Breast epithelium (tissue), 4 donors: ENCODE data around the gene KIF18A. TPM values are rescaled to one million over a fixed set of nuclear protein-coding genes. Genes with fewer than 3 reads are reported as not detected.
"Not testable (repeated sequence)": the region's sequence is repeated elsewhere in the genome, so short reads cannot be mapped to it uniquely, and the experiment has no call there.

Experiments used
- DNase-seq, 2 donors: peaks; one replicate each; pipeline ENCODE4 v3.0.0-alpha.2; 2019; ENCODE audit warnings: low spot score in 2 of 2
- H3K27ac ChIP-seq, 2 donors: fragments of 200-600 bp; sonication (generic) in 1 of 2; one replicate each; pipeline ENCODE4 v1.5.1; 2016 to 2019; ENCODE audit warnings: mild to moderate bottlenecking in 1 of 2
- H3K27me3 ChIP-seq, 2 donors: fragments of 200-600 bp; sonication (generic) in 1 of 2; one replicate each; pipeline versions ENCODE4 v1.5.1 to v1.6.0; 2017 to 2019; ENCODE audit warnings: control low read depth in 1 of 2, mild to moderate bottlenecking in 1 of 2
- H3K36me3 ChIP-seq: fragments of 200-600 bp; one replicate; pipeline ENCODE4 v1.5.1; 2019
- H3K4me1 ChIP-seq, 2 donors: fragments of 200-600 bp; sonication (generic); one replicate each; pipeline ENCODE4 v1.5.1; 2016 to 2019; ENCODE audit warnings: control low read depth in 1 of 2
- H3K4me3 ChIP-seq, 3 donors: fragments of 200-600 bp; sonication (generic); 1 replicate in 2 of 3; 2 replicates in 1 of 3; pipeline ENCODE4 v1.5.1; 2016 to 2019; ENCODE audit warnings: mild to moderate bottlenecking in 3 of 3, moderate library complexity in 2 of 3
- H3K9me3 ChIP-seq, 2 donors: fragments of 200-600 bp; sonication (generic) in 1 of 2; one replicate each; pipeline ENCODE4 v1.5.1; 2016 to 2019; ENCODE audit warnings: control low read depth in 1 of 2
- POLR2A ChIP-seq: fragments of 450-650 bp; IDR thresholded peaks from one replicate; pipeline ENCODE4 v1.6.1; 2016; ENCODE audit warnings: antibody characterized with exemption, mild to moderate bottlenecking, moderate library complexity
- POLR2AphosphoS5 ChIP-seq, 3 donors: sonication (generic); formaldehyde crosslinking; IDR thresholded peaks; one replicate each; pipeline ENCODE4 v1.6.1; 2017; ENCODE audit warnings: antibody characterized with exemption in 3 of 3
- intact Hi-C: fragments of 100-400 bp; cut with DNase I; formaldehyde crosslinking; loops from one replicate; pipeline ENCODE4 v1.15.1; 2023; ENCODE audit warnings: low total_unique reads
- total RNA-seq, 3 donors: library from RNA; depleted of rRNA; stranded (reverse); fragments of >200 nt; gene quantifications; one replicate each; pipeline ENCODE4 v1.1.0, GENCODE V29; 2016
- TF ChIP-seq, protein P1 (sequence below), 3 donors: fragments of 450-650 bp; IDR thresholded peaks; one replicate each; pipeline ENCODE4 v1.5.1; 2016 to 2017; ENCODE audit warnings: antibody characterized with exemption in 3 of 3, mild to moderate bottlenecking in 3 of 3, moderate library complexity in 3 of 3

KIF18A gene
- total RNA-seq, 3 donors from 2014 or later: 0.32 to 1.5 (median 0.33) TPM

DNA sequence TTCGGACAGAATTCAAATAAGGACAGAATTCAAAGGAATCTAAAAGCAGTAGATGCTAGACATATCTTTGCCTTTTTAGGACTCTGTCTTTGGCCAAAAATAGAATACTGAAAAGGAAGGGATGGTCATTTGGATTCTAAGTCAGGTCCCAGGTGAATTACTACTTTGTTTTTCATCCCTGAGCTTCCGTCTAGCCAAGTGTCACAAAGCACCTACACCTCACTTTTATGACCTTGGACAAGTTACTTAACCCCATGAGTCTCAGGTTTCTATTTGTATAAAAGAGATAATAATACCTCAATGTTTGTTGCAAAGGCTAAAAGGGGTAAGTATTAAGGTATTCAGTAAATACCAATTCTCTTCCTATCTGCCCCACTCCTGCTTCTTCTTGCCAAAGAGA lies 7.3 kb downstream of the KIF18A start:
- no peaks in the 10 kb centered on the region for H3K4me1 ChIP-seq
- TF ChIP-seq POLR2AphosphoS5 (IDR thresholded peaks at IDR 0.05): no peak
- TF ChIP-seq, protein P1, sequence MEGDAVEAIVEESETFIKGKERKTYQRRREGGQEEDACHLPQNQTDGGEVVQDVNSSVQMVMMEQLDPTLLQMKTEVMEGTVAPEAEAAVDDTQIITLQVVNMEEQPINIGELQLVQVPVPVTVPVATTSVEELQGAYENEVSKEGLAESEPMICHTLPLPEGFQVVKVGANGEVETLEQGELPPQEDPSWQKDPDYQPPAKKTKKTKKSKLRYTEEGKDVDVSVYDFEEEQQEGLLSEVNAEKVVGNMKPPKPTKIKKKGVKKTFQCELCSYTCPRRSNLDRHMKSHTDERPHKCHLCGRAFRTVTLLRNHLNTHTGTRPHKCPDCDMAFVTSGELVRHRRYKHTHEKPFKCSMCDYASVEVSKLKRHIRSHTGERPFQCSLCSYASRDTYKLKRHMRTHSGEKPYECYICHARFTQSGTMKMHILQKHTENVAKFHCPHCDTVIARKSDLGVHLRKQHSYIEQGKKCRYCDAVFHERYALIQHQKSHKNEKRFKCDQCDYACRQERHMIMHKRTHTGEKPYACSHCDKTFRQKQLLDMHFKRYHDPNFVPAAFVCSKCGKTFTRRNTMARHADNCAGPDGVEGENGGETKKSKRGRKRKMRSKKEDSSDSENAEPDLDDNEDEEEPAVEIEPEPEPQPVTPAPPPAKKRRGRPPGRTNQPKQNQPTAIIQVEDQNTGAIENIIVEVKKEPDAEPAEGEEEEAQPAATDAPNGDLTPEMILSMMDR (IDR thresholded peaks at IDR 0.05): no peak
- no peak for TF ChIP-seq POLR2A
- no peaks in the 10 kb centered on the region for H3K36me3 ChIP-seq
- DNase-seq: no peak
- intact Hi-C loops: no loop called here
- no peak overlapping the region for H3K27ac ChIP-seq
- no peaks in the 10 kb centered on the region for H3K27me3 ChIP-seq
- no peaks in the 10 kb centered on the region for H3K9me3 ChIP-seq
- no peak overlapping the region for H3K4me3 ChIP-seq

DNA sequence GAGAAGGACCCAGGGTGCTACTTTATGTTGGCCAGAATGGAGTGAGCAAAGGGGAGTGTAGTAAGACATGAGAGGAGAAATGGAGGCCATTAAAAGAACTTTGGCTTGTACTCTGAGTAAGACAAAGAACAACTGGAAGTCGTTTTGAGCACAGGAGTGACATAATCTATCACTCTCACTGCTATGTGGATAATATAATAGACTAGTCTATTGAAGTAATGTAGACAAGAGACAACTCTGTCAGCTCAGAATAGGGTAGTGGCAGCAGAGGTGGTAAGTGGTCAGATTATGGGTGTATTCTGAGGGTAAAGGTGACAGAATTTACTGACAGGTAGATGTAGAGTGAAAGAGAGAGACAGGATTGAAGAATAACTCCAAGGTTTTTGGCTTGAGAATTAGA lies 8.2 kb downstream of the KIF18A start:
- H3K9me3 ChIP-seq: no peaks in the 10 kb centered on the region
- intact Hi-C loops: no loop called here
- no peaks in the 10 kb centered on the region for H3K4me1 ChIP-seq
- no peaks in the 10 kb centered on the region for H3K27me3 ChIP-seq
- no peak for TF ChIP-seq POLR2A
- H3K27ac ChIP-seq: no peak overlapping the region
- H3K4me3 ChIP-seq: no peak overlapping the region
- no peaks in the 10 kb centered on the region for H3K36me3 ChIP-seq
- no peak for DNase-seq

DNA sequence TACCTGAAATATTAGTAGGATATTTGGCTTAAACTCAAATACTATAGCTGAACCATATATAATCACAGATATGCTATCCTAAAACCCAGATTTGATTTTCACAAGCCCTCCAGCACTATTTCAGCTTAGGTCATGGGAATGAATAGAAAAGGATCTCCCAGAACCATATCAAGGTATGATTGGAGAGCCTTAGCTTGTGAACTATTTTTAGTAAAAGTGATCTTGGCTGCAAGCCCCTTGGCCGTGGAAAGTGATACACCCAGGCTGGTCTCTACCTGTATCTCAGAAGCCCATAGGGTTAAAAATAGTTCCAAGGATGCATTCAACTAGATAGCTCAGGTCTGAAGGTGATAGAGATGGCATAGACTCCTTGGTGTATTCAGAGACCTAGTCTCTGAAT lies 9.7 kb downstream of the KIF18A start:
- H3K27ac ChIP-seq: no peak overlapping the region
- no peaks in the 10 kb centered on the region for H3K4me1 ChIP-seq
- no peaks in the 10 kb centered on the region for H3K27me3 ChIP-seq
- TF ChIP-seq, protein P1 (IDR thresholded peaks at IDR 0.05): no peak
- TF ChIP-seq POLR2A (no peak), POLR2AphosphoS5 (IDR thresholded peaks at IDR 0.05) (no peak)
- no peak overlapping the region for H3K4me3 ChIP-seq
- H3K36me3 ChIP-seq: no peaks in the 10 kb centered on the region
- DNase-seq: no peak
- intact Hi-C loops: no loop called here
- H3K9me3 ChIP-seq: no peaks in the 10 kb centered on the region

DNA sequence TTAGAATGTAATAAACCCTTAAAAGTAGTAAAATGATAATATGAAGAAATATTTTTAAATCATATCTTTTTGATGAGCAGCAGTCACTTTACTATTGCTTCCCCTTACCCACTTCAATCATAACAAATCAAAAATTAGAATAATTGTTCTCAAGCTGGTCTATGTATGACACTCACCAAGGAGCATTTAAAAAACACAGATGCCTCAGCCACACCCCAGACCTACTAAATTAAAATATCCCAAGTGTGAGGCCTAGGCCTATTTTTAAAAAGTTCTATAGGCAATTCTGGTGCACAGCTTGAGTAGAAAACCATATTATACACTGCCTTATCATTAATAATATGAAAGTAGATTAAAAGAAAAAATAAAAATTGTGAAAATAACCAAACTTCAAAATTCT lies 15.2 kb downstream of the KIF18A start:
- Histone ChIP-seq H3K4me3 (no peak overlapping the region), H3K9me3 (no peaks in the 10 kb centered on the region), H3K4me1 (no peaks in the 10 kb centered on the region), H3K27ac (no peak overlapping the region), H3K27me3 (no peaks in the 10 kb centered on the region), H3K36me3 (no peaks in the 10 kb centered on the region)
- DNase-seq: no peak
- TF ChIP-seq POLR2AphosphoS5 (IDR thresholded peaks at IDR 0.05): no peak
- no peak for TF ChIP-seq POLR2A
- TF ChIP-seq, protein P1 (IDR thresholded peaks at IDR 0.05): no peak
- intact Hi-C loops: no loop called here

DNA sequence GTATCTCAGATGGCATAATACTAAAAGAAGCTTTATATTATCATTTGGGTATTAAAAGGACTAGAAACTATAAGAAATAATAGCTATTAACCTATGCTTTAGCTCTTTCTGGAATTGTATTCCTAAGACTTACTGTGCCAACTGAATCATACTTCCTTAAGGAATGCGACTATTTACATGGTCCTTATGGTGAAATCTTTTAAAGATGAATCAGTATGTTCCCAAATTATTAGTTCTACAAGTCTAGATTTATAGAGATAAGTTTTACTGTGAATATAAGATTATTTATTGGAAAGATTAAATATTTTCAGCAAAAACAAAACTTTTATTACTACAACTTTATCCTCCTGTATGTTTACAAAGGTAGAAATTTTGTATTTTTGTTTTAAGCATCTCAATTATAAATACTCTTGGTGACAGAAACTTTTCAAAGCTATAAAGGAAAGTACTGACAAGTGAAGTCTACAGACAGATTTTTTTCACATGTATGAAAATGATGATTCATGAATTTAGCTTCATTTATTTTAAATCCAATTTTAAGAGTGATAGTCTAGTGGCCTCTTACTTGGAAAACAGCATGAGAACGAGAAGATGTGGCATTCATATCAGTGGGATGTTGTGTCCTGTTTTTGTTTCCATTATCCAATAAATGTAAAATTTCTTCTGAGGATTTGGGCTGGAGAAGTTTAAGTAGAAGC lies 17.8 kb downstream of the KIF18A start:
- no peaks in the 10 kb centered on the region for H3K4me1 ChIP-seq
- TF ChIP-seq POLR2AphosphoS5 (IDR thresholded peaks at IDR 0.05) (no peak), POLR2A (no peak)
- TF ChIP-seq, protein P1 (IDR thresholded peaks at IDR 0.05): no peak
- H3K9me3 ChIP-seq: no peaks in the 10 kb centered on the region
- intact Hi-C loops: no loop called here
- no peak overlapping the region for H3K4me3 ChIP-seq
- no peak overlapping the region for H3K27ac ChIP-seq
- H3K27me3 ChIP-seq: no peaks in the 10 kb centered on the region
- no peaks in the 10 kb centered on the region for H3K36me3 ChIP-seq
- no peak for DNase-seq

DNA sequence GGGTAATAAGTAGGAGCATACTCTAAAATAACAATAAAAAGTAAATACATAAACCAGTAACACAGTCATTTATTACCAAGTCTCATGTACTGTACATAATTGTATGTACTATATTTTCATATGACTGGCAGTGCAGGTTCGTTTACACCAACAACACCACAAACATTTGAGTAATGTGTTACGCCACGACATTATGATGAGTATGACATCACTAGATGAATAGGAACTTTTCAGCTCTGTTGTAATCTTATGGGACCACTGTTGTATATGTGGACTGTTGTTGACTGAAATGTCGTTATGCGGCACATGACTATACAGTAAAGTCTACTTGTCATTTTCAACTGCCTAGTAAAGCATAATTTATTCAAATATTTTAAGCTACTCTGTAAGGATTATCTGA lies 18.6 kb downstream of the KIF18A start:
- intact Hi-C loops: no loop called here
- Histone ChIP-seq H3K27ac (no peak overlapping the region), H3K36me3 (no peaks in the 10 kb centered on the region), H3K9me3 (no peaks in the 10 kb centered on the region), H3K4me1 (no peaks in the 10 kb centered on the region), H3K4me3 (no peak overlapping the region), H3K27me3 (no peaks in the 10 kb centered on the region)
- no peak for DNase-seq
- TF ChIP-seq, protein P1 (IDR thresholded peaks at IDR 0.05): no peak
- TF ChIP-seq POLR2AphosphoS5 (IDR thresholded peaks at IDR 0.05) (no peak), POLR2A (no peak)

DNA sequence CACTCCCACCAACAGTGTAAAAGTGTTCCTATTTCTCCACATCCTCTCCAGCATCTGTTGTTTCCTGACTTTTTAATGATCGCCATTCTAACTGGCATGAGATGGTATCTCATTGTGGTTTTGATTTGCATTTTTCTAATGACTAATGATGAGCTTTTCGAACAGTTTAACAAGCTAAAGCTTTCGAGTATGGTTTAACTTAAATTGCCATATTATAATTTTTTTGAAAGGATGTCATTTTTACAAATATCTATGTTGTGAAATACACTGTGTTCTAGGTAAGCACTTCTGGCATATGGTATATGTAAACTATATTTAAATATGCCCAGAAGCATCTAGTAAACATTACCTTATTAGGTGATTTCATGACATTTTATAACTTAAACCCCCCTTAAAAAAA lies 20.3 kb downstream of the KIF18A start:
- intact Hi-C loops, H3K27ac ChIP-seq, H3K27me3 ChIP-seq, DNase-seq, H3K4me1 ChIP-seq, H3K4me3 ChIP-seq, H3K36me3 ChIP-seq, H3K9me3 ChIP-seq: not testable (repeated sequence)

DNA sequence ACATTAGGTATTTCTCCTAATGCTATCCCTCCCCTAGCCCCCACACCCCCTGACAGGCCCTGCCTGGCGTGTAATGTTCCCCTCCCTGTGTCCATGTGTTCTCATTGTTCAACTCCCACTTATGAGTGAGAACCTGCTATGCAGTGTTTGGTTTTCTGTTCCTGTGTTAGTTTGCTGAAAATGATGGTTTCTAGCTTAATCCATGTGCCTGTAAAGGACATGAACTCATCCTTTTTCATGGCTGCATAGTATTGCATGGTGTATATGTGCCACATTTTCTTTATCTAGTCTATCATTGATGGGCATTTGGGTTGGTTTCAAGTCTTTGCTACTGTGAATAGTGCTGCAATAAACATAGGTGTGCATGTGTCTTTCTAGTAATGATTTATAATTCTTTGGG lies 20.8 kb downstream of the KIF18A start:
- H3K36me3 ChIP-seq, H3K4me1 ChIP-seq, DNase-seq, H3K27me3 ChIP-seq, H3K9me3 ChIP-seq, intact Hi-C loops, H3K27ac ChIP-seq, H3K4me3 ChIP-seq: not testable (repeated sequence)
